Osteoblast (primary cell): ENCODE data around the gene CCNI. TPM values are rescaled to one million over a fixed set of nuclear protein-coding genes. Genes with fewer than 3 reads are reported as not detected.
"Not testable (repeated sequence)": the region's sequence is repeated elsewhere in the genome, so short reads cannot be mapped to it uniquely, and the experiment has no call there.

Experiments used
- DNase-seq: peaks from one replicate; pipeline ENCODE4 v3.0.0; 2011; ENCODE audit warnings: low spot score, mixed read lengths; ENCODE audit not compliant: insufficient read length; ENCODE audit errors: missing footprints
- H2AFZ ChIP-seq: 2 replicates; pipeline ENCODE4 v1.6.0; 2011; ENCODE audit warnings: mild to moderate bottlenecking, low read length
- H3K27ac ChIP-seq: 2 replicates; pipeline ENCODE4 v1.5.1; 2011; ENCODE audit warnings: mild to moderate bottlenecking, low read depth, low read length, moderate library complexity
- H3K27me3 ChIP-seq: 2 replicates; pipeline ENCODE4 v1.6.0; 2012; ENCODE audit warnings: mild to moderate bottlenecking, control low read depth, inconsistent platforms, low read length, moderate library complexity; ENCODE audit not compliant: insufficient read depth
- H3K36me3 ChIP-seq: 2 replicates; pipeline ENCODE4 v1.5.1; 2011; ENCODE audit warnings: mild to moderate bottlenecking, low read length, control low read depth, moderate library complexity; ENCODE audit not compliant: insufficient read depth
- H3K4me1 ChIP-seq: 2 replicates; pipeline ENCODE4 v1.5.1; 2011; ENCODE audit warnings: mild to moderate bottlenecking, low read length, control low read depth, moderate library complexity; ENCODE audit not compliant: insufficient read depth
- H3K4me2 ChIP-seq: 2 replicates; pipeline ENCODE4 v1.6.0; 2011; ENCODE audit warnings: mild to moderate bottlenecking, low read length; ENCODE audit not compliant: insufficient read depth
- H3K4me3 ChIP-seq: fragments of 200-600 bp; sonication (generic); 3 replicates; pipeline ENCODE4 v1.5.1; 2012; ENCODE audit warnings: mild to moderate bottlenecking, low read length, inconsistent platforms; ENCODE audit not compliant: insufficient read depth
- H3K79me2 ChIP-seq: 2 replicates; pipeline ENCODE4 v1.6.0; 2012; ENCODE audit warnings: mild to moderate bottlenecking, low read length, control low read depth, inconsistent platforms; ENCODE audit not compliant: insufficient read depth
- H3K9me3 ChIP-seq: 2 replicates; pipeline ENCODE4 v1.5.1; 2011; ENCODE audit warnings: low read depth, low read length, control low read depth
- H4K20me1 ChIP-seq: 2 replicates; pipeline ENCODE4 v1.6.0; 2012; ENCODE audit warnings: mild to moderate bottlenecking, low read length, control low read depth; ENCODE audit not compliant: insufficient read depth
- total RNA-seq: library from RNA; depleted of rRNA; stranded (reverse); fragments of >200 nt; gene quantifications from 2 replicates; pipeline ENCODE4 v1.2.3, GENCODE V29; 2012
- TF ChIP-seq, protein P1 (sequence below): IDR thresholded peaks from 2 replicates; pipeline ENCODE4 v1.5.1; 2011; ENCODE audit warnings: mild to moderate bottlenecking, low read depth, low read length, moderate library complexity; ENCODE audit errors: extremely low read depth

CCNI gene
- total RNA-seq, 1 donor = 229 TPM

DNA sequence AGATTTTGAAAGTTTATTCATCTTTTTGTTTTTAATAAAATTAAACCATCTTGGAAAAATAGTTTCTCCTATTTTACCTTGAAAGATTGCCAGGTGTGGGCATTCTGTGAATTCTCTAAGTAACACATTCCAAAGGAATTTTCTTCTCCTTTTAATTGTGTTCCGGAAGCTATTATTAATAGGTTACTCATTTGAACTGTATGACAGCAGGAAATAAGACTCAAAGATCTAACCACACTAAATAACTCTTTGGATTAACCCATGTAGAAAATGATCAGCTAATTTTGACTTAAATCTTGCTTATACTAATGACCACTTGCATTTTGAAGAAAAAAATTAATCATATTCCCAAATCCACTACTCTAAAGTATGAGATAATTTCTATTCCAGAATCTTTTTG lies 17.6 kb upstream of the CCNI start:
- no peak for DNase-seq
- H4K20me1 ChIP-seq = no peaks in the 10 kb centered on the region
- no peaks in the 10 kb centered on the region for H3K36me3 ChIP-seq
- TF ChIP-seq, protein P1, sequence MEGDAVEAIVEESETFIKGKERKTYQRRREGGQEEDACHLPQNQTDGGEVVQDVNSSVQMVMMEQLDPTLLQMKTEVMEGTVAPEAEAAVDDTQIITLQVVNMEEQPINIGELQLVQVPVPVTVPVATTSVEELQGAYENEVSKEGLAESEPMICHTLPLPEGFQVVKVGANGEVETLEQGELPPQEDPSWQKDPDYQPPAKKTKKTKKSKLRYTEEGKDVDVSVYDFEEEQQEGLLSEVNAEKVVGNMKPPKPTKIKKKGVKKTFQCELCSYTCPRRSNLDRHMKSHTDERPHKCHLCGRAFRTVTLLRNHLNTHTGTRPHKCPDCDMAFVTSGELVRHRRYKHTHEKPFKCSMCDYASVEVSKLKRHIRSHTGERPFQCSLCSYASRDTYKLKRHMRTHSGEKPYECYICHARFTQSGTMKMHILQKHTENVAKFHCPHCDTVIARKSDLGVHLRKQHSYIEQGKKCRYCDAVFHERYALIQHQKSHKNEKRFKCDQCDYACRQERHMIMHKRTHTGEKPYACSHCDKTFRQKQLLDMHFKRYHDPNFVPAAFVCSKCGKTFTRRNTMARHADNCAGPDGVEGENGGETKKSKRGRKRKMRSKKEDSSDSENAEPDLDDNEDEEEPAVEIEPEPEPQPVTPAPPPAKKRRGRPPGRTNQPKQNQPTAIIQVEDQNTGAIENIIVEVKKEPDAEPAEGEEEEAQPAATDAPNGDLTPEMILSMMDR = no peak
- H3K79me2 ChIP-seq = no peaks in the 10 kb centered on the region
- peaks cover 10% of the 10 kb centered on the region for H3K4me1 ChIP-seq
- peak overlapping the region; percentile 51 for H3K27ac ChIP-seq
- H2AFZ ChIP-seq = peak overlapping the region; percentile 60
- no peaks in the 10 kb centered on the region for H3K27me3 ChIP-seq
- no peak overlapping the region for H3K4me3 ChIP-seq
- no peaks in the 10 kb centered on the region for H3K9me3 ChIP-seq
- peak overlapping the region; percentile 46 for H3K4me2 ChIP-seq

DNA sequence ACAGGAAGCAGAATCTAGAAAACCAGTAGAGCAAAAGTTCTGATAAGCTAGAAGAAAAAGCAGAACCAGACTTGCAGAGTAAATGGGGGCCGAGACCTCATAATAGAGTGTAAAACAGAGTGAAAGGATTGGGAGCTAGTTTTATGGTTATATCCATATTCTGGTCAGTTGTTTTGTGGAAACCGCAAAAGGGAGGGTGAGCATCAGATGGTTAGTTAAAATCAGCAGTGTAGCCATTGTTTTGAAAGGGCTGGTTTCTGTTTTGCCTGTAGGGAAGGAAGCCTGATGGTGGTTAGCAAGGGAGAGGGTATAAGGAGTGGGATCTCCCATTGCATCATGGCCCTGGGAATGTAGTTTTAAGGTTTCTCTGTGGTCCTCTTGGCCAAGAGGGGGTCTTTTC lies 17.2 kb upstream of the CCNI start:
- Histone ChIP-seq H3K4me2 (peak overlapping the region; percentile 46), H3K27ac (peak overlapping the region; percentile 51), H2AFZ (peak overlapping the region; percentile 60), H3K79me2 (no peaks in the 10 kb centered on the region), H3K27me3 (no peaks in the 10 kb centered on the region), H3K9me3 (no peaks in the 10 kb centered on the region), H3K4me3 (peak overlapping the region; percentile 28), H4K20me1 (no peaks in the 10 kb centered on the region), H3K36me3 (no peaks in the 10 kb centered on the region), H3K4me1 (peaks cover 10% of the 10 kb centered on the region)
- peak; percentile 54 for DNase-seq
- TF ChIP-seq, protein P1 = no peak

DNA sequence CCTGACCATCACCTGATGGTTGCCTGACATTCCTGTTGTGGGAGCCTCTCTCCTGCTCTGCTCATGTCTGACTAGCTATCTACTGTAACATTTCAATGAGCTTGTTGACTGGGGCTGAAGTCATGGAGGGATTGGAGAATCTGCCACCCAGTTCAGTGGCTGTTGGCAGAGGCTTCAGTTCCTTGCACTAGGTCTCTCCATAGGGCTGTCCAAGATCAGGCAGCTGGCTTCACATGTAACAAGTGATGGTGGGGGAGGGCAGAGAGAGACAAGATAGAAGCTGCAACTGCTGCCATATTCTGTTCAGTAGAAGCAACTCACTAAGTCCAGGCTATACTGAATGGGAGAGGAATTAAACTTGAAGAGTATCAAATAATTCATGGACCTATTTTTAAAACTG lies 14.1 kb upstream of the CCNI start:
- Histone ChIP-seq H3K27me3 (no peaks in the 10 kb centered on the region), H3K27ac (no peak overlapping the region), H3K36me3 (no peaks in the 10 kb centered on the region), H3K4me3 (no peak overlapping the region), H4K20me1 (no peaks in the 10 kb centered on the region), H3K4me1 (peaks cover 7% of the 10 kb centered on the region), H3K9me3 (no peaks in the 10 kb centered on the region), H2AFZ (no peak overlapping the region), H3K79me2 (no peaks in the 10 kb centered on the region), H3K4me2 (no peak overlapping the region)
- TF ChIP-seq, protein P1 = no peak
- no peak for DNase-seq

DNA sequence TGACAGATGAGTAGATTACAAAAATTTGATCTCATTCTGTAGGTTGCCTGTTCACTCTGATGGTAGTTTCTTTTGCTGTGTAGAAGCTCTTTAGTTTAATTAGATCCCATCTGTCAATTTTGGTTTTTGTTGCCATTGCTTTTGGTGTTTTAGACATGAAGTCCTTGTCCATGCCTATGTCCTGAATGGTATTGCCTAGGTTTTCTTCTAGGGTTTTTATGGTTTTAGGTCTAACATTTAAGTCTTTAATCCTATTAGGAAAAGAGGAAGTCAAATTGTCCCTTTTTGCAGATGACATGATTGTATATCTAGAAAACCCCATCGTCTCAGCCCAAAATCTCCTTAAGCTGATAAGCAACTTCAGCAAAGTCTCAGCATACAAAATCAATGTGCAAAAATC lies 11.2 kb upstream of the CCNI start:
- H4K20me1 ChIP-seq, H3K27me3 ChIP-seq, H3K4me1 ChIP-seq, H3K36me3 ChIP-seq, H3K4me2 ChIP-seq, H2AFZ ChIP-seq, H3K27ac ChIP-seq, DNase-seq, H3K4me3 ChIP-seq, H3K79me2 ChIP-seq, H3K9me3 ChIP-seq: not testable (repeated sequence)
